SK-N-SH (cell line): ENCODE measurements around the gene RBPJL.

ENCODE experiments used
- CTCF ChIP-seq: fragments of 200-600 bp; sonication (generic); IDR thresholded peaks from 2 replicates; pipeline ENCODE4 v1.6.1; 2017; ENCODE audit warnings: antibody characterized with exemption, mild to moderate bottlenecking, moderate library complexity
- NFIC ChIP-seq: IDR thresholded peaks from 2 replicates; pipeline ENCODE4 v1.4.0; 2012; ENCODE audit warnings: borderline replicate concordance

GRCh38 chr20:45336530-45337366 lies 30.1 kb downstream of the RBPJL start:
- TF ChIP-seq NFIC (no peak), CTCF (no peak)
